Ishikawa (cell line): ENCODE data around the gene CDH23.

Source experiments
- EP300 ChIP-seq: IDR thresholded peaks from 2 replicates; pipeline ENCODE4 v1.6.1; 2012; ENCODE audit warnings: borderline replicate concordance
- NFIC ChIP-seq: IDR thresholded peaks from 2 replicates; pipeline ENCODE4 v1.6.1; 2012
- TF ChIP-seq, protein P1 (sequence below): IDR thresholded peaks from 2 replicates; pipeline ENCODE4 v1.6.1; 2012; ENCODE audit warnings: low read depth, mild to moderate bottlenecking

DNA sequence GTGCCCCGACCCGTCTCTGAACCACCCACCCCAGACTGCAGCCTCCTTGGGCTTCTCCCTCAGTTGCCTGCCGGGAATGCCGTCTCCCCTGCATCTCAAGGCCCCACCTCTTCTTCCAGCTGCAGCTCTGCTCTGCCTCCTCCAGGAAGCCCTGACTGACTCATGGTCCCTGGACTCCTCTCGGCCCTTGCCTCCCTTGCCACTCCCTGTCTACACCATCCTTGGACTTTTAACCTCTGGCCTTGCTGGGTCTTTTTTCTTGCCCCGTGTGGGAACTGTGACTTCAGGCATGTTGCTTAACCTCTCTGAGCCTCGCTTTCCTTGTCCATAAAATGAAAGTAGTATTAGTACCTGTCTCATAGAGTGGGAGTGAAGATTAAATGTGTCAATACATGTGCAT lies 266.6 kb downstream of the CDH23 start:
- TF ChIP-seq NFIC = no peak
- no peak for TF ChIP-seq EP300
- TF ChIP-seq, protein P1, sequence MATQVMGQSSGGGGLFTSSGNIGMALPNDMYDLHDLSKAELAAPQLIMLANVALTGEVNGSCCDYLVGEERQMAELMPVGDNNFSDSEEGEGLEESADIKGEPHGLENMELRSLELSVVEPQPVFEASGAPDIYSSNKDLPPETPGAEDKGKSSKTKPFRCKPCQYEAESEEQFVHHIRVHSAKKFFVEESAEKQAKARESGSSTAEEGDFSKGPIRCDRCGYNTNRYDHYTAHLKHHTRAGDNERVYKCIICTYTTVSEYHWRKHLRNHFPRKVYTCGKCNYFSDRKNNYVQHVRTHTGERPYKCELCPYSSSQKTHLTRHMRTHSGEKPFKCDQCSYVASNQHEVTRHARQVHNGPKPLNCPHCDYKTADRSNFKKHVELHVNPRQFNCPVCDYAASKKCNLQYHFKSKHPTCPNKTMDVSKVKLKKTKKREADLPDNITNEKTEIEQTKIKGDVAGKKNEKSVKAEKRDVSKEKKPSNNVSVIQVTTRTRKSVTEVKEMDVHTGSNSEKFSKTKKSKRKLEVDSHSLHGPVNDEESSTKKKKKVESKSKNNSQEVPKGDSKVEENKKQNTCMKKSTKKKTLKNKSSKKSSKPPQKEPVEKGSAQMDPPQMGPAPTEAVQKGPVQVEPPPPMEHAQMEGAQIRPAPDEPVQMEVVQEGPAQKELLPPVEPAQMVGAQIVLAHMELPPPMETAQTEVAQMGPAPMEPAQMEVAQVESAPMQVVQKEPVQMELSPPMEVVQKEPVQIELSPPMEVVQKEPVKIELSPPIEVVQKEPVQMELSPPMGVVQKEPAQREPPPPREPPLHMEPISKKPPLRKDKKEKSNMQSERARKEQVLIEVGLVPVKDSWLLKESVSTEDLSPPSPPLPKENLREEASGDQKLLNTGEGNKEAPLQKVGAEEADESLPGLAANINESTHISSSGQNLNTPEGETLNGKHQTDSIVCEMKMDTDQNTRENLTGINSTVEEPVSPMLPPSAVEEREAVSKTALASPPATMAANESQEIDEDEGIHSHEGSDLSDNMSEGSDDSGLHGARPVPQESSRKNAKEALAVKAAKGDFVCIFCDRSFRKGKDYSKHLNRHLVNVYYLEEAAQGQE = no peak
